Measurements from ENCODE around the gene CERCAM.

Gene CERCAM

GRCh38 chr9:128394379-128395168, 26.1 kb upstream of the CERCAM start:
- Histone ChIP-seq H3K4me2 (ENCODE audit: low read length) (no peak overlapping the region), H3K4me3 (ENCODE audit: low read length) (no peak overlapping the region), H3K36me3 (ENCODE audit: insufficient read depth, low read length) (peaks cover 9% of the 10 kb centered on the region), H3K9ac (ENCODE audit: low read depth, low read length) (no peak overlapping the region), H3K9me3 (replicated peaks; ENCODE audit: low read length) (no peaks in the 10 kb centered on the region), H3K4me1 (ENCODE audit: control insufficient read depth, insufficient read depth, low read length) (peaks cover 2% of the 10 kb centered on the region), H3K27me3 (ENCODE audit: control insufficient read depth, insufficient read depth, low read length) (peaks cover 13% of the 10 kb centered on the region)

GRCh38 chr9:128396970-128397613, 23.6 kb upstream of the CERCAM start:
- H3K4me3 ChIP-seq (ENCODE audit: low read length) = no peak overlapping the region
- H3K27me3 ChIP-seq (ENCODE audit: control insufficient read depth, insufficient read depth, low read length) = peaks cover 21% of the 10 kb centered on the region

GRCh38 chr9:128397831-128398230, 22.8 kb upstream of the CERCAM start:
- Histone ChIP-seq H3K9me3 (replicated peaks; ENCODE audit: low read length) (no peaks in the 10 kb centered on the region), H3K4me3 (ENCODE audit: low read length) (no peak overlapping the region), H3K4me1 (ENCODE audit: control insufficient read depth, insufficient read depth, low read length) (peaks cover 2% of the 10 kb centered on the region), H3K27me3 (ENCODE audit: control insufficient read depth, insufficient read depth, low read length) (peaks cover 21% of the 10 kb centered on the region), H3K36me3 (ENCODE audit: insufficient read depth, low read length) (no peaks in the 10 kb centered on the region), H3K4me2 (ENCODE audit: low read length) (no peak overlapping the region), H3K9ac (ENCODE audit: low read depth, low read length) (no peak overlapping the region)

More at GRCh38 chr9:128396970-128397613, 23.6 kb upstream of the CERCAM start:
- no peak overlapping the region for H3K9ac ChIP-seq (ENCODE audit: low read depth, low read length)
- H3K9me3 ChIP-seq (replicated peaks; ENCODE audit: low read length) = no peaks in the 10 kb centered on the region
- H3K4me1 ChIP-seq (ENCODE audit: control insufficient read depth, insufficient read depth, low read length) = peaks cover 2% of the 10 kb centered on the region
- peaks cover 5% of the 10 kb centered on the region for H3K36me3 ChIP-seq (ENCODE audit: insufficient read depth, low read length)
- H3K4me2 ChIP-seq (ENCODE audit: low read length) = no peak overlapping the region

- H3K27me3 ChIP-seq (ENCODE audit: control insufficient read depth, insufficient read depth, low read length) = peaks cover 21% of the 10 kb centered on the region
- H3K4me2 ChIP-seq (ENCODE audit: low read length) = no peak overlapping the region
- no peak overlapping the region for H3K9ac ChIP-seq (ENCODE audit: low read depth, low read length)
- peaks cover 2% of the 10 kb centered on the region for H3K4me1 ChIP-seq (ENCODE audit: control insufficient read depth, insufficient read depth, low read length)
- no peaks in the 10 kb centered on the region for H3K9me3 ChIP-seq (replicated peaks; ENCODE audit: low read length)
- no peaks in the 10 kb centered on the region for H3K36me3 ChIP-seq (ENCODE audit: insufficient read depth, low read length)
- no peak overlapping the region for H3K4me3 ChIP-seq (ENCODE audit: low read length)
Measured at GRCh38 chr9:128399861-128400260, 20.8 kb upstream of the CERCAM start.

DNA sequence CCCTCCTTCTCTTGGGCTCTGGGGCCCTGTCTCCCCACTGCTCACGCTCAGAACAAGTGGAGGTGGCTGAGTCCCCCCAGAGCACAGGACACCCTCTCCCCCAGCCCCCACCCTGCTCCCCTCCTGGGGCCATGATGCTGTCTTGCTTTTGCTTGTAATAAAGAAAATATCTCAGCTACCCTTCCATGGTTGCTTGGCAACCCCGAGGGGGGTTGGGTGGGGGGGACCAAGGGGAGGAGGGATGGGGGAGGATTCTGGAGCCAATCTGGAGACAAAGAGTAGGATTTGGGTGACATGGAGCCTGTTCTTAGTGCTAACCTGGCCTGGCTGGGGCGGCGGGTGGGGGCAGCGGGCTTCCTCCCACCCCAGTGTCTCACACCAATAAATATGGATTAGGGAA, 16.1 kb upstream of the CERCAM start:
- H3K27me3 ChIP-seq (ENCODE audit: control insufficient read depth, insufficient read depth, low read length) = peaks cover 17% of the 10 kb centered on the region
- H3K9ac ChIP-seq (ENCODE audit: low read depth, low read length) = no peak overlapping the region
- no peaks in the 10 kb centered on the region for H3K36me3 ChIP-seq (ENCODE audit: insufficient read depth, low read length)
- H3K4me1 ChIP-seq (ENCODE audit: control insufficient read depth, insufficient read depth, low read length) = peaks cover 7% of the 10 kb centered on the region
- H3K4me2 ChIP-seq (ENCODE audit: low read length) = no peak overlapping the region
- no peak overlapping the region for H3K4me3 ChIP-seq (ENCODE audit: low read length)
- H3K9me3 ChIP-seq (replicated peaks; ENCODE audit: low read length) = no peaks in the 10 kb centered on the region

DNA sequence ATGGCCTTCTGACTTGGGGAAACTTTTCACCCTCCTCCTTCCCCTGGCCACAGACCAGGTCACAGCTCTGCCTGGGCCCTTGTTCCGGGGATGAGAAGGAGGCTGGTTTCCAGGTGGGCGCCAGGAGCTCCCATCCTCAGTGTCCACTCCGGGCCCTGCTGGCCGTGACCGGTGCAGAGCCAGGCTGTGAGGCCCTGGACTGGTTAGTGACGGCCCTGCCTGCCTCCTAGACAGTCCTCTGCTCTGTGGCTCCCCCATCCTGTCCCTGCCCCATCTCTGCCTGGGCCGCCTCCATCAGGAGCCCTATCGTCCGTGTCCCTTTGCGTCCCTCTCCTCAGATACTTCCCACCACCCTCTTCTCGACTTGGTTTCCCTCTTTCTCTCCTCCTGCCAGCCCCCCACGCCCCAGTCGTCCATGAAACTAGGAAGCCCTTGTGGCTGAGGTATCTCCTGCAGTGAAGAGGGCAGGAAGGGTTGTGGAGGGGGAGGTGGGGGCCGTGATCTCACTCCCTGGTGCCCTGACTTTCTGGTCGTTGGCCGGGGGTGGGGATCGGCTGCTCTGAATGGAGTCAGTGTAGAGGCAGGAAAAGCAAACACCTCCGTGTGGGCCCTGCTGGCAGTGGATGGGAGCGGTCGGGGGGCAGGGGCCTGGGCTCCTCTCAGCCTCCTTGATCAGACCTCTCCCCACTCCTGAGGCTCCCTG, 15.4 kb upstream of the CERCAM start:
- Histone ChIP-seq H3K9ac (ENCODE audit: low read depth, low read length) (no peak overlapping the region), H3K4me1 (ENCODE audit: control insufficient read depth, insufficient read depth, low read length) (peaks cover 7% of the 10 kb centered on the region), H3K9me3 (replicated peaks; ENCODE audit: low read length) (no peaks in the 10 kb centered on the region), H3K36me3 (ENCODE audit: insufficient read depth, low read length) (no peaks in the 10 kb centered on the region), H3K4me3 (ENCODE audit: low read length) (no peak overlapping the region), H3K27me3 (ENCODE audit: control insufficient read depth, insufficient read depth, low read length) (peaks cover 14% of the 10 kb centered on the region), H3K4me2 (ENCODE audit: low read length) (no peak overlapping the region)

- Histone ChIP-seq H3K4me1 (ENCODE audit: control insufficient read depth, insufficient read depth, low read length) (peaks cover 7% of the 10 kb centered on the region), H3K4me3 (ENCODE audit: low read length) (no peak overlapping the region), H3K9ac (ENCODE audit: low read depth, low read length) (no peak overlapping the region), H3K9me3 (replicated peaks; ENCODE audit: low read length) (no peaks in the 10 kb centered on the region), H3K4me2 (ENCODE audit: low read length) (no peak overlapping the region), H3K27me3 (ENCODE audit: control insufficient read depth, insufficient read depth, low read length) (peaks cover 12% of the 10 kb centered on the region), H3K36me3 (ENCODE audit: insufficient read depth, low read length) (no peaks in the 10 kb centered on the region)
Measured at GRCh38 chr9:128405780-128406171, 14.9 kb upstream of the CERCAM start.

DNA sequence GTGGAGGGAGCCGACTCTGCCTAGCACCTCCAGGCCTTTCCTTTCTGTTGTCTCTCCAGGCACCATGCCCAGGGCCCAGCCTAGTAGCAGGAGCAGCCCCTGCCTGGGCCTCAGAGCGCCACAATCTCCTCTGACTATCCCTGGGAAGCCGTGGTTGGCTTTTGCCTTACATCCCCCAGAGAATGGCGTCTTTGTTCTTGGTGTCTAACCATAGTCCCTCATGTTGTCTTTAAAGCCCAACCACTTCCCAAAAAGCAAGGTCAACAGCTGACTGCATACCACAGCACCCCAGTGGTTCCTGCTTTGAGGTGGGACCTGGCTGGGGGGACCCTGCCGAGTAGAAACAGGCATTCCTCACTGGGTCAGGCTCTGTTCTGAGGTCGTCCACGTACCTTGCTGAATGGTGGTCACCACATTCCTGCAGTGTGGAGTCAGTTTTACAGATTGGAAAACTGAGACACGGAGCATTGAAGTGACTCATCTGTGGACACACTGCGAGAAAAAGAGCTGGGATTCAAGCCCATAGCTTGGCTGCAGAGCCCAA, 13.7 kb upstream of the CERCAM start:
- H3K4me1 ChIP-seq (ENCODE audit: control insufficient read depth, insufficient read depth, low read length) = peaks cover 7% of the 10 kb centered on the region
- no peaks in the 10 kb centered on the region for H3K36me3 ChIP-seq (ENCODE audit: insufficient read depth, low read length)
- H3K9ac ChIP-seq (ENCODE audit: low read depth, low read length) = no peak overlapping the region
- H3K4me3 ChIP-seq (ENCODE audit: low read length) = no peak overlapping the region
- no peak overlapping the region for H3K4me2 ChIP-seq (ENCODE audit: low read length)
- peaks cover 19% of the 10 kb centered on the region for H3K27me3 ChIP-seq (ENCODE audit: control insufficient read depth, insufficient read depth, low read length)
- H3K9me3 ChIP-seq (replicated peaks; ENCODE audit: low read length) = no peaks in the 10 kb centered on the region

GRCh38 chr9:128408963-128409431, 11.7 kb upstream of the CERCAM start:
- H3K4me1 ChIP-seq (ENCODE audit: control insufficient read depth, insufficient read depth, low read length) = peaks cover 7% of the 10 kb centered on the region
- no peak overlapping the region for H3K4me2 ChIP-seq (ENCODE audit: low read length)
- no peak overlapping the region for H3K9ac ChIP-seq (ENCODE audit: low read depth, low read length)
- H3K36me3 ChIP-seq (ENCODE audit: insufficient read depth, low read length) = no peaks in the 10 kb centered on the region
- no peaks in the 10 kb centered on the region for H3K9me3 ChIP-seq (replicated peaks; ENCODE audit: low read length)
- no peak overlapping the region for H3K4me3 ChIP-seq (ENCODE audit: low read length)
- H3K27me3 ChIP-seq (ENCODE audit: control insufficient read depth, insufficient read depth, low read length) = peaks cover 30% of the 10 kb centered on the region

- Histone ChIP-seq H3K9ac (ENCODE audit: low read depth, low read length) (no peak overlapping the region), H3K4me2 (ENCODE audit: low read length) (no peak overlapping the region), H3K36me3 (ENCODE audit: insufficient read depth, low read length) (no peaks in the 10 kb centered on the region), H3K9me3 (replicated peaks; ENCODE audit: low read length) (no peaks in the 10 kb centered on the region), H3K4me3 (ENCODE audit: low read length) (no peak overlapping the region), H3K4me1 (ENCODE audit: control insufficient read depth, insufficient read depth, low read length) (peaks cover 7% of the 10 kb centered on the region), H3K27me3 (ENCODE audit: control insufficient read depth, insufficient read depth, low read length) (peaks cover 34% of the 10 kb centered on the region)
Measured at GRCh38 chr9:128409450-128409849, 11.2 kb upstream of the CERCAM start.

- Histone ChIP-seq H3K27me3 (ENCODE audit: control insufficient read depth, insufficient read depth, low read length) (peaks cover 39% of the 10 kb centered on the region), H3K9me3 (replicated peaks; ENCODE audit: low read length) (no peaks in the 10 kb centered on the region), H3K4me3 (ENCODE audit: low read length) (no peak overlapping the region), H3K4me1 (ENCODE audit: control insufficient read depth, insufficient read depth, low read length) (peaks cover 7% of the 10 kb centered on the region), H3K36me3 (ENCODE audit: insufficient read depth, low read length) (no peaks in the 10 kb centered on the region), H3K4me2 (ENCODE audit: low read length) (no peak overlapping the region), H3K9ac (ENCODE audit: low read depth, low read length) (no peak overlapping the region)
Measured at GRCh38 chr9:128409978-128410377, 10.7 kb upstream of the CERCAM start.

All from skeletal muscle satellite cell (primary cell).